Keratinocyte (primary cell): ENCODE measurements around the gene LHX3. TPM values are rescaled to one million over a fixed set of nuclear protein-coding genes. Genes with fewer than 3 reads are reported as not detected.

Experiments used
- DNase-seq: peaks from one replicate; pipeline ENCODE4 v3.0.0-alpha.2; 2011; ENCODE audit warnings: low read depth, missing footprints, low spot score
- FAIRE-seq: peaks from 2 replicates; lab custom pipeline; 2011; peaks lifted over from hg19 to GRCh38; lab: Jason Lieb, UNC
- H2AFZ ChIP-seq: 2 replicates; pipeline ENCODE4 v1.6.0; 2012; ENCODE audit warnings: low read length, control low read depth, inconsistent platforms; ENCODE audit not compliant: control insufficient read depth
- H3K27ac ChIP-seq: 2 replicates; pipeline ENCODE4 v1.5.1; 2011; ENCODE audit warnings: low read length; ENCODE audit not compliant: control insufficient read depth, insufficient read depth
- H3K27me3 ChIP-seq: 3 replicates; pipeline ENCODE4 v1.6.0; 2011; ENCODE audit warnings: low read length; ENCODE audit not compliant: control insufficient read depth, insufficient read depth; ENCODE audit errors: extremely low read depth
- H3K36me3 ChIP-seq, 2 experiments: 2 replicates in 1 of 2; 3 replicates in 1 of 2; pipeline ENCODE4 v1.5.1; 2011; ENCODE audit warnings: low read length in 2 of 2, mild to moderate bottlenecking in 1 of 2; ENCODE audit not compliant: control insufficient read depth in 2 of 2, insufficient read depth in 2 of 2; ENCODE audit errors: extremely low read depth in 1 of 2
- H3K4me1 ChIP-seq: 3 replicates; pipeline ENCODE4 v1.5.1; 2011; ENCODE audit warnings: low read length; ENCODE audit not compliant: control insufficient read depth, insufficient read depth; ENCODE audit errors: extremely low read depth
- H3K4me2 ChIP-seq: 3 replicates; pipeline ENCODE4 v1.6.0; 2011; ENCODE audit warnings: low read depth, low read length; ENCODE audit not compliant: control insufficient read depth, insufficient read depth; ENCODE audit errors: extremely low read depth
- H3K4me3 ChIP-seq, 3 experiments: fragments of 200-600 bp in 1 of 3; sonication (generic) in 1 of 3; 2 replicates in 2 of 3; 3 replicates in 1 of 3; pipeline ENCODE4 v1.5.1; 2011 to 2016; ENCODE audit warnings: low read length in 3 of 3, mild to moderate bottlenecking in 3 of 3, control low read depth in 2 of 3, inconsistent platforms in 1 of 3, low read depth in 1 of 3, mixed read lengths in 1 of 3, mixed run types in 1 of 3, moderate library complexity in 1 of 3; ENCODE audit not compliant: control insufficient read depth in 2 of 3, insufficient read depth in 2 of 3; ENCODE audit errors: extremely low read depth in 1 of 3
- H3K79me2 ChIP-seq: 2 replicates; pipeline ENCODE4 v1.6.0; 2012; ENCODE audit warnings: low read length; ENCODE audit not compliant: control insufficient read depth, insufficient read depth
- H3K9ac ChIP-seq: 3 replicates; pipeline ENCODE4 v1.6.0; 2011; ENCODE audit warnings: low read length; ENCODE audit not compliant: control insufficient read depth, insufficient read depth; ENCODE audit errors: extremely low read depth
- H3K9me1 ChIP-seq: 3 replicates; pipeline ENCODE4 v1.6.0; 2011; ENCODE audit warnings: low read length; ENCODE audit not compliant: control insufficient read depth, insufficient read depth; ENCODE audit errors: extremely low read depth
- H3K9me3 ChIP-seq: 2 replicates; pipeline ENCODE4 v1.5.1; 2012; ENCODE audit warnings: low read depth, low read length; ENCODE audit not compliant: control insufficient read depth
- H4K20me1 ChIP-seq: 3 replicates; pipeline ENCODE4 v1.6.0; 2011; ENCODE audit warnings: low read length; ENCODE audit not compliant: control insufficient read depth, insufficient read depth; ENCODE audit errors: extremely low read depth
- CTCF ChIP-seq, 3 experiments: IDR thresholded peaks in 1 of 3; conservative IDR thresholded peaks in 1 of 3; optimal IDR thresholded peaks in 1 of 3; 2 replicates in 2 of 3; 3 replicates in 1 of 3; pipeline versions ENCODE3 to v1.5.1; 2011; ENCODE audit warnings: low read length in 3 of 3, mild to moderate bottlenecking in 3 of 3, moderate library complexity in 2 of 3, control low read depth in 1 of 3, inconsistent platforms in 1 of 3; ENCODE audit not compliant: insufficient read depth in 2 of 3; ENCODE audit errors: extremely low read depth in 1 of 3
- EZH2 ChIP-seq: IDR thresholded peaks from one replicate; pipeline ENCODE4 v1.6.1; 2012; ENCODE audit warnings: inconsistent platforms, mild to moderate bottlenecking, low read length, moderate library complexity
- dilution Hi-C: fragments of 300-500 bp; cut with MboI; formaldehyde crosslinking; loops from one replicate; pipeline ENCODE4 v1.7.0; 2020; ENCODE audit warnings: low sequenced_read_pairs; ENCODE audit not compliant: extremely low pct_ligation_motif_present
- polyA plus RNA-seq, 5 experiments: library from polyadenylated mRNA; depleted of rRNA in 3 of 5; stranded (reverse) in 3 of 5; stranded (forward) in 1 of 5; unstranded in 1 of 5; fragments of >200 nt; gene quantifications; 1 replicate in 1 of 5; 2 replicates in 3 of 5; 3 replicates in 1 of 5; pipeline versions ENCODE4 v1.2.1 to v1.2.3, GENCODE V29; 2011 to 2012; ENCODE audit warnings: missing spikeins in 2 of 5, low read depth in 1 of 5, low replicate concordance in 1 of 5

The LHX3 gene
- polyA plus RNA-seq, 1 donor (not counting 4 experiments of a cell fraction or from before 2014, with no cell fraction given): not detected

- Histone ChIP-seq H3K9me3 (no peaks in the 10 kb centered on the region), H3K9ac (no peak overlapping the region), H3K9me1 (no peaks in the 10 kb centered on the region), H3K4me2 (no peak overlapping the region), H3K4me3 (no peak overlapping the region), H3K27me3 (peaks cover 42% of the 10 kb centered on the region), H4K20me1 (peaks cover 3% of the 10 kb centered on the region), H3K4me1 (peaks cover 8% of the 10 kb centered on the region), H3K27ac (no peak overlapping the region), H2AFZ (no peak overlapping the region), H3K79me2 (no peaks in the 10 kb centered on the region), H3K36me3 (no peaks in the 10 kb centered on the region)
- no peak for FAIRE-seq
- dilution Hi-C loops: no loop called here
- DNase-seq: no peak
- no peak for TF ChIP-seq EZH2
- no peak for TF ChIP-seq CTCF (optimal IDR thresholded peaks at IDR 0.05 in 1 of 3, IDR thresholded peaks at IDR 0.05 in 1 of 3, conservative IDR thresholded peaks at IDR 0.05 in 1 of 3; ENCODE audit: extremely low read depth in 1 of 3, insufficient read depth in 2 of 3, low read length in 3 of 3)
Observed at GRCh38 chr9:136252846-136253245, 47.9 kb upstream of the LHX3 start.

GRCh38 chr9:136252281-136252680, 47.4 kb upstream of the LHX3 start:
- H3K4me2 ChIP-seq: no peak overlapping the region
- dilution Hi-C loops: no loop called here

More at GRCh38 chr9:136252281-136252680, 47.4 kb upstream of the LHX3 start:
- DNase-seq (no peak), FAIRE-seq (no peak)
- no peaks in the 10 kb centered on the region for H3K36me3 ChIP-seq
- H3K79me2 ChIP-seq: no peaks in the 10 kb centered on the region
- peaks cover 3% of the 10 kb centered on the region for H4K20me1 ChIP-seq
- H3K27ac ChIP-seq: no peak overlapping the region
- TF ChIP-seq EZH2: no peak
- no peak for TF ChIP-seq CTCF (optimal IDR thresholded peaks at IDR 0.05 in 1 of 3, IDR thresholded peaks at IDR 0.05 in 1 of 3, conservative IDR thresholded peaks at IDR 0.05 in 1 of 3; ENCODE audit: extremely low read depth in 1 of 3, insufficient read depth in 2 of 3, low read length in 3 of 3)
- H3K4me3 ChIP-seq: no peak overlapping the region
- H3K9me3 ChIP-seq: no peaks in the 10 kb centered on the region
- H3K4me1 ChIP-seq: peaks cover 11% of the 10 kb centered on the region
- peaks cover 47% of the 10 kb centered on the region for H3K27me3 ChIP-seq
- H3K9me1 ChIP-seq: no peaks in the 10 kb centered on the region
- H2AFZ ChIP-seq: no peak overlapping the region
- no peak overlapping the region for H3K9ac ChIP-seq
